HUES6 (cell line): ENCODE results near the gene DYRK3.

Experiments used
- H3K27ac ChIP-seq: 2 replicates; pipeline ENCODE4 v1.7.0; 2013; ENCODE audit warnings: low read depth, mild to moderate bottlenecking, low read length, inconsistent platforms
- H3K27me3 ChIP-seq: 2 replicates; pipeline ENCODE4 v1.6.1; 2013; ENCODE audit warnings: low read length; ENCODE audit not compliant: control insufficient read depth, insufficient read depth
- H3K36me3 ChIP-seq: 2 replicates; pipeline ENCODE4 v1.6.1; 2013; ENCODE audit warnings: low read length; ENCODE audit not compliant: control insufficient read depth, insufficient read depth
- H3K4me1 ChIP-seq: 2 replicates; pipeline ENCODE4 v1.6.1; 2013; ENCODE audit warnings: low read length; ENCODE audit not compliant: control insufficient read depth, insufficient read depth
- H3K4me3 ChIP-seq: 2 replicates; pipeline ENCODE4 v1.5.1; 2013; ENCODE audit warnings: low read depth, low read length
- H3K9ac ChIP-seq: one replicate; pipeline ENCODE4 v1.6.1; 2013; ENCODE audit warnings: mild to moderate bottlenecking, low read length
- H3K9me3 ChIP-seq: 2 replicates; pipeline ENCODE4 v1.6.1; 2013; ENCODE audit warnings: low read depth, low read length; ENCODE audit not compliant: control insufficient read depth, insufficient read depth

The DYRK3 gene

DNA sequence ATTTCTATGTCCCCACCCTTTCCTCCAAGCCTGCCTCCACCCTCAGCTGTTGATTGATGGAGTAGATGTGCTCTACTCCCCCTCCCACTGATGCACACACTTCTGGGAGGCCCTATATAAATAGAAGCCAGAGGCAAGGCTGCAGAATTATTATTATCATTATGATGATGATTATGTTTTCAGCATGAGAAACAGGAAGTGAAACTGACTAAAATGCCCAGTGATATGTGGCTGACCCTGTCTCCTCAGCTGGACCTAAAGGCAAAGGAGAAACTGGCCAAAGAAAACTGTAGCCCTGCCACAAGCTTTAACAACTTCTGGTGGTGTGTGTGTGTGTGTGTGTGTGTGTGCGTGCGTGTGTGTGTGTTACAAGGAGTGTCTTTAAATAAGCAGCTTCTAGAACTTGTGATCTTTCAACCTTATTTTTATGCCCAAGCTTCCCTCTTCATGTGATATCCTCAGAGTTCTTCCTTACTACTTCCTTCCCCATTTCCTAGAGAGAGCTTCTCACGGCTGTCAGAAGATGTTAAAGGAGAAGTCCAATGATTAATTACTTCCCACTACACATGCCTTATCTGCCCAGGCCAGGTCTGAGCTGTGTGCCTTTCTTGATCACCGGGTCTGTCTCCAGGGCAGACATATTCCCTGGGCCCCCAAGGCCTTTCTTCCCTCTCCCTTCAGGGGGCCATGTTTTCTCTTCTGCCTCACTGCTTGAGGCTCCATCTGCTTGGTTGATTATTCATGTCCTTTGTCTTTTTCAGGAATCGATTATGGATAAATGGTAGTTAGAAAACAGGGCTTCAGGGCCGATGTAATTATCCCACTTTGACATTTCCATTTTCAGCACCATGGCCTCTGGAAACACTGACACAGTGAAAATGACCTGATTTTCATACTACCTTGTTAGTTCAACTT lies 37.8 kb downstream of the DYRK3 start:
- Histone ChIP-seq H3K27ac (no peak overlapping the region), H3K27me3 (no peaks in the 10 kb centered on the region), H3K9me3 (no peaks in the 10 kb centered on the region), H3K36me3 (no peaks in the 10 kb centered on the region), H3K4me1 (peaks cover 30% of the 10 kb centered on the region), H3K9ac (no peak overlapping the region), H3K4me3 (no peak overlapping the region)

DNA sequence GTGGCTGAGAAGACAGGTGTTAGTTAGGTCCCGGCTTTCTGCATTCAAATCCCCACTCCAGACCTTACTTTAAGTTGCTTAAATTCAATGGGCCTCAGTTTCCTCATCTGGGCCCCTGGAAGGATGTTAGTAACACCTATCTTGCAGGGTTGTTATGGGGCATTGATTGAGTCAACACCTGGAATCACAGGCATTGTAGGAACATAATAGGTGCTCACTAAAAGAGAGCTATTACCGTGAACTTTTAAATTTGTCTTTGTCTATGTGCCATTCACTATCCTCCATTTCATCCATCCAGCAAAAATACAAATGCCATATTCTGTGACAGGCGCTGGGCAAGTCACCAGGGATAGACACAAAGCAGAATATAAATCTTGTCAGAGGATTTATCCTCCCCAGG lies 38.9 kb downstream of the DYRK3 start:
- Histone ChIP-seq H3K27ac (no peak overlapping the region), H3K9ac (no peak overlapping the region), H3K4me1 (peaks cover 30% of the 10 kb centered on the region), H3K9me3 (no peaks in the 10 kb centered on the region), H3K4me3 (no peak overlapping the region), H3K27me3 (0 out of 2 replicates have a peak, but pooled peaks cover 2% of the 10 kb centered on the region), H3K36me3 (no peaks in the 10 kb centered on the region)

DNA sequence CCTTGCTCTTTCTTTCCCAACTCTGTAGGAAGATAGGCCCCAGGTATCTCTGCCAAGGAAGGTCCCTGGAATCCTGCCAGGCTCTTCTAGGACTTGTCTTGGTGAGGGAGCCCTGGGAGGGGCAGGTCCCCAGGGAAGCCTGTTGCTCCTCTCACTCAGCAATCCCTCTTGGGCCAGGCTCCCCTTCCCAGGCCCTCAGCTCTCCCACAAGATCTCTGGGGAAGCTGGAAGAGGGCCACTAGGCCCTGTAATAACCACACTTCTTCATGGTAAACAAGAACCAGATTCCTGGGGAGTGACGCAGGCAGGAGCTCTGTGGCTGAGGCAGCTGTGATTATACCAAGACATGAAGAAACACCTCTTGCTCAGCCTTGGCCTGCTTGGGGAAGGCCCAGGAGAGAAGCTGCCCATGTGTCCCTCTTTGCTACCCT lies 39.4 kb downstream of the DYRK3 start:
- Histone ChIP-seq H3K27ac (no peak overlapping the region), H3K9ac (no peak overlapping the region), H3K4me1 (peaks cover 30% of the 10 kb centered on the region), H3K27me3 (0 out of 2 replicates have a peak, but pooled peaks cover 2% of the 10 kb centered on the region), H3K36me3 (no peaks in the 10 kb centered on the region), H3K9me3 (no peaks in the 10 kb centered on the region), H3K4me3 (no peak overlapping the region)

DNA sequence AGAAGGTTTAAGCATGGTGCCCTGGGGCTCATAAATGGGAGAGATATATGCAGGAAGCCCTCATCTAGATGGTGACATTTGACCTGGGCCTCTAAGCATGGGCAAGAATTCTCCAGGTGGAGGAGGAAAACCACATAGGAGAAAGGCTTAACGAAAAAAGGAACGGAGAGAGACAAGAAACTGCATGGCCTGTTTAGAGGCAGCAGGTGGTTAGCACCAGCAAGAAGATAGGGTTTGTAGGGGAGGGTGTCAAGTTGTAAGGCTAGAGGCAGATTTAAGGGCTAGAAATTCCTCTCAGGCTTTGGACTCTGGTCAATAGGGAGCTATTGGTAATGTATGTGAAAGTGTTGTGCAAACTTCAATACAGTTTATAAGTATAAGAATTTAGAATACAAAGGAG lies 41.2 kb downstream of the DYRK3 start:
- Histone ChIP-seq H3K27ac (no peak overlapping the region), H3K27me3 (peaks cover 7% of the 10 kb centered on the region; the same call in 1 of the 2 replicates), H3K4me3 (no peak overlapping the region), H3K9ac (no peak overlapping the region), H3K4me1 (peaks cover 22% of the 10 kb centered on the region), H3K9me3 (no peaks in the 10 kb centered on the region), H3K36me3 (no peaks in the 10 kb centered on the region)

DNA sequence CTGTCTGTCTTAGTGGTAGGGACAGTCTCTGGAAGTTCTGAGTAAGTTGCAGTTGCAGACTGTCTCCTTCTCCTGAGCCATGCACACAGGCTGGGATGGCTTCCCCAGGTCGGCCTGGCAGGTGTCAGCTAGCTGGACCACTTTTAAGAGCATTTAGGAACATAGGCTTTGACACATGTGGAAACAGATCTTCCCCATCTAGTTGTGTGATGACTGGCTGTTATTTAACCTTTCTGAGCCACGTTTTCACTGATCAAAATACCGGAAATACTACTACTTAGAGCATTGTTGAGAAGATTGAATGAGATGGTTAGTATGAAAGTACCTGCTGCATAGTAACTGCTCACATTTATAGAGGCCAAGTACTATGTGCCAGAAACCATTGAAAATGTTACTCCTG lies 43.2 kb downstream of the DYRK3 start:
- Histone ChIP-seq H3K9ac (no peak overlapping the region), H3K27ac (no peak overlapping the region), H3K27me3 (peaks cover 24% of the 10 kb centered on the region), H3K36me3 (no peaks in the 10 kb centered on the region), H3K4me1 (peaks cover 5% of the 10 kb centered on the region), H3K4me3 (no peak overlapping the region), H3K9me3 (no peaks in the 10 kb centered on the region)

DNA sequence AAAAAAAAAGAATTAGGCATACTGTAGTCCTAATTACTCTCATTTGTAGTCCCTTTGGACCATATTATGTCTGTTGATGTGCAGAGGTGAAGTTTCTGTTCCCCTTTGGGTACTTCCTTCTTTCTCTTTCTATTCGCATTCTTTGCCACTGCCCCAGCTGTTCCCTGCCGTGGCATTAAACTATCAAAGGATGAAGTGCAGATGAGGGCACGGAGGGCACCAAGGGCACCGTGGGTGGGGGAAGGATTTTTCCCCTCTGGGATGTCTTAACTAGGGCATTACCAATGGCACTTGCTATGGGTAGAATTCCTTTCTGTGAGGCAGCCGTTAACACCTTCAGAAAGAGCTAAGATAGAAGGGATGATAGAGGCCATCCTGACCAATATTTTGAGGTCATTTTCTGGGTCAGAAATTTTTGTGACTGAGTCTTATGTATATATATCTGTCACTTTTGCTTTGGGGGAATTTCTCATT lies 44.4 kb downstream of the DYRK3 start:
- Histone ChIP-seq H3K27me3 (peaks cover 35% of the 10 kb centered on the region), H3K4me3 (no peak overlapping the region), H3K4me1 (peaks cover 10% of the 10 kb centered on the region), H3K9me3 (no peaks in the 10 kb centered on the region), H3K36me3 (no peaks in the 10 kb centered on the region), H3K9ac (no peak overlapping the region), H3K27ac (no peak overlapping the region)

DNA sequence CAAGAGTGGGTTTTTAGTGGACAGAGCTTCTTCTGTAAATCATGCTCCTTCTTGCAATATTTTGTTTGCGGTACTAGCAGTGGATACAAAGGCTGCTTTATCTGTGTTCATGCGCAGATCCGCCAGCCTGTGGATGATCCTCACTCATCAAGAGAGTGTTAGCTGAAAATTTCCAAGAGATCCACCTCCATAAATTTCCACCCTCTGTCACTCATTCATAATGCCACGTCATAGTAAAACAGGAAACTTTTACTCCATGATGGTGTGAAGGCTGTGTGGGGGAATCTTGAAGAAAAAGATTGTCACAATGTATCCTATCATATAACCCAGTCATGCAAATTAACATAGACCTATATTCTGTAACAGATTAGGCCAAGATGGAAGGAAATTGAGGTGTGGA lies 44.9 kb downstream of the DYRK3 start:
- H3K27me3 ChIP-seq: peaks cover 35% of the 10 kb centered on the region
- H3K4me3 ChIP-seq: no peak overlapping the region
- H3K36me3 ChIP-seq: no peaks in the 10 kb centered on the region
- H3K4me1 ChIP-seq: peaks cover 10% of the 10 kb centered on the region
- H3K9ac ChIP-seq: no peak overlapping the region
- H3K27ac ChIP-seq: no peak overlapping the region
- no peaks in the 10 kb centered on the region for H3K9me3 ChIP-seq

DNA sequence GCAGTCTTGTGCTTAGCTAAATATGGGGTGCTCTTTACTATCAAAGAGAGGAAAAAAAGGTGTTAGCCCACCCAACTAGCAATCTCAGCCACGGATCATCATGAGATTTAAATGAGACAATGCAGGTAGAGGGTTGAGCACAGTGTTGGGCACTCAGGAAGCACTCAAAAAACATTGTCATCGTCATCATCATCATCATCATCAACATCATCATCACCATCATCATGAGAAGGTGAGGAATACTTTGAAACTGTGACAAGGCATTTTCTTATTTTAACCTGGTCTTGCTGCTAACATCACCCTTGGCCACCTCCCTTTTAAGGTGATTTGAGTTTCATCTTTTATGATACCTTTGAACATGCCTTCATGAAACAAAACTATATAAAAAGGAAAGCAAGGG lies 46.0 kb downstream of the DYRK3 start:
- no peaks in the 10 kb centered on the region for H3K9me3 ChIP-seq
- H3K36me3 ChIP-seq: no peaks in the 10 kb centered on the region
- H3K9ac ChIP-seq: no peak overlapping the region
- no peak overlapping the region for H3K4me3 ChIP-seq
- peaks cover 12% of the 10 kb centered on the region for H3K4me1 ChIP-seq
- H3K27ac ChIP-seq: no peak overlapping the region
- H3K27me3 ChIP-seq: peaks cover 38% of the 10 kb centered on the region

DNA sequence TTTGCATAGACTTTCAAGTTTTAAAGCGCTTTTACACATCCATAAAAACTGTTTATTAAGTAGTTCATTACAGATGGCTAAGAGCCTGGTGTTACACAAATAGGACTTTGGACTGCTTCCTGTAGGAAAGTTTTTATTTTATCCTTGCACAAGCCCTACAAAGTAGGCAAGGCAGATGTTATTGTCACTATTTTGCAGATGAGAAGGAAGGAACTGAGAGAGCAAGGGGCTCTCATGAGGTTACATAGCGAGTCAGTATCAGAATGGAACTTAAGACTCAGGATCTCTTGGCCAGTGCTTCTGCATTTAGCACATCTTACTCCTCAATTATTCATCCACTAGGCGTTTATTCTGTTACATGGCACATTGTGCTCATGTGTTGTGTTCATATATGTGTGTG lies 46.8 kb downstream of the DYRK3 start:
- Histone ChIP-seq H3K9ac (no peak overlapping the region), H3K4me1 (peaks cover 19% of the 10 kb centered on the region), H3K9me3 (no peaks in the 10 kb centered on the region), H3K4me3 (no peak overlapping the region), H3K27me3 (peaks cover 38% of the 10 kb centered on the region), H3K36me3 (no peaks in the 10 kb centered on the region), H3K27ac (no peak overlapping the region)

DNA sequence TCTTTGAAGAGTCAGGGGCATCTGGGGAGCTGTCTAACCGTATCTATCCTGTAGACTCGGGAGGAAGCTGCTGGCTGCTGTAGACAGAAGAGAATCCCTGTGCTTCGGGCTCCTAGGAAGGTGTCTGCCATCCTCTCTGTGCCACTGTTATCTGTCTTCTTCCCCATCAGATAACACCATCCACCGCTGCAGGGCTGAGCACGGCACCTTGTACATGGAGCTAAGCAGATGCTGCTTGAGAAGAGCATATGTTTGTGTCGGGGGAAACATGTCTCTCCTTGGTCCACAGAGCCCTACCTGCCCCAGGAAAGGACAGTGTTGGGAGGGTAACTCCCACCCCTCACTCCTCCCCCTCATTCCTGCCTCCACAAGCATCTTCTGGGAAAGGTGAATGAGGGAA lies 48.0 kb downstream of the DYRK3 start:
- Histone ChIP-seq H3K27ac (no peak overlapping the region), H3K4me1 (peaks cover 30% of the 10 kb centered on the region), H3K9ac (no peak overlapping the region), H3K36me3 (no peaks in the 10 kb centered on the region), H3K27me3 (peaks cover 38% of the 10 kb centered on the region), H3K9me3 (no peaks in the 10 kb centered on the region), H3K4me3 (no peak overlapping the region)

DNA sequence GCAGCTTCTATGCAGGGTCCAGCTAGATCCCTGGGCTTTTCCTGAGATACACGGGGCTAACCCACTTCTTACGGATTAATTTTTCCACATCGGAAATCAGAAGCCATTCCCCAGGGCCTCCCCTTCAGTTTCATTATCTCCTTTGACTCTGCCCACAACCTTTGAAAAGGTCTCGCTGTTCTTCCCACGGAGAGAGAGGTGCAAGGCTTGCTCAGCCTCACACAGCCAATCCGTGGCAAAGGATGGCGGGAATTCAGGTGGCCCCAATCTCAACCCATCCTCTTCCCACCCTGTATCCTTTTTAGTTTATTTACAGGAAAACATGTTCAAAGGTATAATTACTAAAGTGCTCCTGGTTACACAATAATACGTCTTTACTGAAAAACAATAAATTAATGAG lies 48.7 kb downstream of the DYRK3 start:
- Histone ChIP-seq H3K36me3 (no peaks in the 10 kb centered on the region), H3K27ac (no peak overlapping the region), H3K4me1 (peaks cover 37% of the 10 kb centered on the region), H3K9me3 (no peaks in the 10 kb centered on the region), H3K4me3 (peak overlapping the region; percentile 77), H3K9ac (no peak overlapping the region), H3K27me3 (peaks cover 36% of the 10 kb centered on the region)
